HEK293T (cell line): ENCODE measurements around the gene MED31.

Experiments
- ARNT ChIP-seq: fragments of 450-650 bp; IDR thresholded peaks from 2 replicates; pipeline ENCODE4 v1.6.1; 2017; ENCODE audit warnings: mild to moderate bottlenecking
- BHLHE40 ChIP-seq: fragments of 450-650 bp; IDR thresholded peaks from 2 replicates; pipeline ENCODE4 v1.6.1; 2016; ENCODE audit warnings: mild to moderate bottlenecking, moderate library complexity, borderline replicate concordance
- CTBP1 ChIP-seq: fragments of 450-650 bp; IDR thresholded peaks from 2 replicates; pipeline ENCODE4 v1.6.1; 2016; ENCODE audit warnings: borderline replicate concordance
- ELF4 ChIP-seq: fragments of 450-650 bp; IDR thresholded peaks from 2 replicates; pipeline ENCODE4 v1.6.1; 2017; ENCODE audit warnings: antibody characterized with exemption
- FOXM1 ChIP-seq: fragments of 450-650 bp; IDR thresholded peaks from 2 replicates; pipeline ENCODE4 v1.6.1; 2017; ENCODE audit warnings: mild to moderate bottlenecking, borderline replicate concordance
- HDGF ChIP-seq: fragments of 450-650 bp; IDR thresholded peaks from 2 replicates; pipeline ENCODE4 v1.6.1; 2017; ENCODE audit warnings: antibody characterized with exemption, borderline replicate concordance
- L3MBTL2 ChIP-seq: fragments of 450-650 bp; conservative IDR thresholded peaks from 2 replicates; pipeline ENCODE4 v1.6.1; 2016; ENCODE audit warnings: mild to moderate bottlenecking
- NFRKB ChIP-seq: fragments of 450-650 bp; IDR thresholded peaks from 2 replicates; pipeline ENCODE4 v1.6.1; 2016; ENCODE audit warnings: mild to moderate bottlenecking, moderate library complexity
- SP1 ChIP-seq: fragments of 450-650 bp; IDR thresholded peaks from 2 replicates; pipeline ENCODE4 v1.6.1; 2017
- SUZ12 ChIP-seq: fragments of 450-650 bp; IDR thresholded peaks from 2 replicates; pipeline ENCODE4 v1.6.1; 2016; ENCODE audit warnings: mild to moderate bottlenecking

DNA sequence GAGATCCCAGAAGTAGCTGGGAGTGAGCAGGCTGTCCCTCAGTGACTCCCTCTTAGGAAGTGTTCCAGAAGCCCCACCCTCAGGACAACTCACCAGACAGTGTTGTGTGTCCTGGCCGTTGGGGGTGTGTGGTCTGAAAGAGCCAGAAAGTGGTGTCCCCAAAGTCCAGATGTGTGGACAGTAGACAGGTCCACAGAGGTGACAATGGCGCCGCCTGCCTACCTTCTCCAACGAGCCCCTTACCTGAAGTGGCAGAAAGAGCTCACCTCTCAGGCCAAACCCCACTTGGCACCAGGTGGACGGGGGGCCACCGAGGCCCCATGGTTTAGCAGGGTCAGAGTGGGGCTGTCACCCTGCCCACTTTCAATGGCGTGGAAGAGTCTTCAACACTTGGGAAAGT, 20.0 kb upstream of the MED31 start:
- TF ChIP-seq L3MBTL2 (no peak), SUZ12 (no peak), FOXM1 (no peak), NFRKB (no peak), ELF4 (no peak), SP1 (no peak), CTBP1 (no peak), BHLHE40 (no peak), HDGF (no peak), ARNT (no peak)
